ENCODE measurements around the gene HSD11B1. TPM values are rescaled to one million over a fixed set of nuclear protein-coding genes. Genes with fewer than 3 reads are reported as not detected.

HSD11B1 gene
- total and polyA plus RNA-seq, 2 donors (not counting 3 experiments of a cell fraction or from before 2014, with no cell fraction given): not detected

- Histone ChIP-seq H3K27me3 (ENCODE audit: control insufficient read depth in 2 of 2, insufficient read depth in 2 of 2, low read length in 2 of 2) (no peaks in the 10 kb centered on the region), H3K79me2 (ENCODE audit: control insufficient read depth, insufficient read depth, low read length) (no peaks in the 10 kb centered on the region), H3K9me3 (replicated peaks; ENCODE audit: control insufficient read depth, insufficient read depth, low read length) (no peaks in the 10 kb centered on the region), H3K36me3 (ENCODE audit: control insufficient read depth in 2 of 2, extremely low read depth in 1 of 2, insufficient read depth in 2 of 2, low read length in 2 of 2) (no peaks in the 10 kb centered on the region), H3K4me1 (ENCODE audit: control insufficient read depth, extremely low read depth, insufficient read depth, low read length) (peaks cover 18% of the 10 kb centered on the region), H3K4me2 (ENCODE audit: insufficient read depth, low read length) (no peak overlapping the region), H3K9ac (replicated peaks; ENCODE audit: extremely low read depth, insufficient read depth, low read length) (no peak overlapping the region), H3K4me3 (replicated peaks in 1 of 3; ENCODE audit: insufficient read depth in 1 of 3, low read depth in 1 of 3, low read length in 3 of 3) (no peak overlapping the region), H4K20me1 (replicated peaks; ENCODE audit: control insufficient read depth, extremely low read depth, insufficient read depth, low read length) (no peaks in the 10 kb centered on the region), H3K27ac (ENCODE audit: insufficient read depth, low read depth, low read length) (no peak overlapping the region), H3K9me1 (replicated peaks; ENCODE audit: control insufficient read depth, extremely low read depth, insufficient read depth, low read length) (no peaks in the 10 kb centered on the region), H2AFZ (ENCODE audit: low read depth, low read length) (no peak overlapping the region)
- ChIA-PET POLR2A (no interaction called here), CTCF (interaction anchor here (1.8 to 2.7 kb wide), 2 partner anchors 14 to 23 kb away, joined by 5 to 24 read pairs; partner anchors contain the start of gene C1orf74)
- TF ChIP-seq JUN (IDR thresholded peaks at IDR 0.05; ENCODE audit: borderline replicate concordance, insufficient read depth, insufficient read length, low read depth): no peak
- no peak for TF ChIP-seq FOS (IDR thresholded peaks at IDR 0.05; ENCODE audit: borderline replicate concordance, insufficient read depth, low read length)
- no peak for TF ChIP-seq POLR2AphosphoS5 (IDR thresholded peaks at IDR 0.05; ENCODE audit: insufficient read depth, low read depth, low read length)
- TF ChIP-seq EZH2 (IDR thresholded peaks at IDR 0.05; ENCODE audit: borderline replicate concordance, low read depth, low read length, severe bottlenecking): no peak
- no peak for TF ChIP-seq CTCF (IDR thresholded peaks at IDR 0.05; ENCODE audit: extremely low read depth in 1 of 2, insufficient read depth in 1 of 2, low read depth in 1 of 2, low read length in 2 of 2)
- no peak for TF ChIP-seq GATA2 (IDR thresholded peaks at IDR 0.05; ENCODE audit: insufficient read depth, insufficient read length, low read depth, low read length)
- TF ChIP-seq MYC (IDR thresholded peaks at IDR 0.05; ENCODE audit: low read depth, low read length): no peak
- no peak for TF ChIP-seq POLR2A (IDR thresholded peaks at IDR 0.05; ENCODE audit: low read depth, low read length)
- TF ChIP-seq MAX (IDR thresholded peaks at IDR 0.05; ENCODE audit: insufficient read depth, insufficient read length): no peak
- no TSS peak for BruUV-seq (replicated peaks)
- intact Hi-C loops (cut with micrococcal nuclease) (no loop called here), dilution Hi-C loops (cut with MboI; ENCODE audit: extremely low pct_ligation_motif_present, low sequenced_read_pairs) (no loop called here)
- FAIRE-seq: no peak
- no peak for DNase-seq (ENCODE audit: low read depth, low spot score)
These were observed 66.2 kb downstream of the HSD11B1 start for GRCh38 chr1:209770636-209771415.

Data from endothelial cell of umbilical vein (primary cell).